ENCODE results near the gene NTN1. TPM values are rescaled to one million over a fixed set of nuclear protein-coding genes. Genes with fewer than 3 reads are reported as not detected.

Gene NTN1
- total RNA-seq, 1 experiment from 2014 or later: 14.5 TPM

DNA sequence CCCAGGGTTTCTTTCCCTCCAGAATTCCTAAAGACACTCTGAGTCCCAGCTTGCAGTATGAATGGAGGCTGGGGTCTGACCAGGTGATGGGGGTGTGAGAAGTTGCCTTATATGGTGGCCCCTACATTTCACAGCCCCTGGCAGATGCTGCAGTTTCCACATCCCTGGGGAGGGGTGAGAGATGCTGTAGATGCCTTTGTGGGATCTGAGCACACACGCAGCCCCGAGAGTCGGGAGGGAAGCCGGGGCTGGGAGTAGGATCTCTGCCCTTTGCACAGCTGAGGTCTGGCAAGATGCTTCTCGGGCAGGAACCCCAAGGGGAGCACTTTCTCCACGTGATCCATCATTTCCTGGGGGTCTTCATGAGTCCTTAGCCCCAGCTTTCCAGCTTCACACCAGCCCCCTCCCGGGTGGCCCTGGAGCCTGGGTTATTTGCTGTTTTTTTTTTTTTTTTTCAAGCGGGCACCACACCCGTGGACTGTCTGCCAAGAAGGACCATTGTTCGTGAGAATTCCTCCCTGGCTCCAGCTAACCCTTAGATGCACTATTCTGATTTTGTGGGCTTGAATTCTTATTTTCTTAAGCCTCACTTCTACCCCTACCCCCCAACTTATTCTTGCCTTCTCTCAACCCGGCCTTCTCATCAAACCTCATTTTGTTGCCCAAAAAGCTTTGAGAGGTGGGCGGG lies 50.6 kb downstream of the NTN1 start:
- Histone ChIP-seq H3K27me3 (ENCODE audit: control insufficient read depth, insufficient read depth, low read length) (no peaks in the 10 kb centered on the region), H3K4me1 (ENCODE audit: control insufficient read depth, insufficient read depth, low read length) (no peaks in the 10 kb centered on the region), H3K9me3 (ENCODE audit: control insufficient read depth, insufficient read depth, low read depth, low read length) (no peaks in the 10 kb centered on the region), H3K27ac (ENCODE audit: low read length) (no peak overlapping the region), H3K36me3 (ENCODE audit: control insufficient read depth, insufficient read depth, low read length) (no peaks in the 10 kb centered on the region), H3K4me3 (ENCODE audit: low read depth in 2 of 2, low read length in 2 of 2) (no peak overlapping the region)
- TF ChIP-seq, protein P1, sequence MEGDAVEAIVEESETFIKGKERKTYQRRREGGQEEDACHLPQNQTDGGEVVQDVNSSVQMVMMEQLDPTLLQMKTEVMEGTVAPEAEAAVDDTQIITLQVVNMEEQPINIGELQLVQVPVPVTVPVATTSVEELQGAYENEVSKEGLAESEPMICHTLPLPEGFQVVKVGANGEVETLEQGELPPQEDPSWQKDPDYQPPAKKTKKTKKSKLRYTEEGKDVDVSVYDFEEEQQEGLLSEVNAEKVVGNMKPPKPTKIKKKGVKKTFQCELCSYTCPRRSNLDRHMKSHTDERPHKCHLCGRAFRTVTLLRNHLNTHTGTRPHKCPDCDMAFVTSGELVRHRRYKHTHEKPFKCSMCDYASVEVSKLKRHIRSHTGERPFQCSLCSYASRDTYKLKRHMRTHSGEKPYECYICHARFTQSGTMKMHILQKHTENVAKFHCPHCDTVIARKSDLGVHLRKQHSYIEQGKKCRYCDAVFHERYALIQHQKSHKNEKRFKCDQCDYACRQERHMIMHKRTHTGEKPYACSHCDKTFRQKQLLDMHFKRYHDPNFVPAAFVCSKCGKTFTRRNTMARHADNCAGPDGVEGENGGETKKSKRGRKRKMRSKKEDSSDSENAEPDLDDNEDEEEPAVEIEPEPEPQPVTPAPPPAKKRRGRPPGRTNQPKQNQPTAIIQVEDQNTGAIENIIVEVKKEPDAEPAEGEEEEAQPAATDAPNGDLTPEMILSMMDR (IDR thresholded peaks at IDR 0.05): no peak
- no peak for TF ChIP-seq SIN3A (IDR thresholded peaks at IDR 0.05; ENCODE audit: borderline replicate concordance, insufficient read depth, low read depth, low read length)
- TF ChIP-seq TCF7L2 (IDR thresholded peaks at IDR 0.05; ENCODE audit: low read depth, low read length): no peak
- TF ChIP-seq, protein P2, sequence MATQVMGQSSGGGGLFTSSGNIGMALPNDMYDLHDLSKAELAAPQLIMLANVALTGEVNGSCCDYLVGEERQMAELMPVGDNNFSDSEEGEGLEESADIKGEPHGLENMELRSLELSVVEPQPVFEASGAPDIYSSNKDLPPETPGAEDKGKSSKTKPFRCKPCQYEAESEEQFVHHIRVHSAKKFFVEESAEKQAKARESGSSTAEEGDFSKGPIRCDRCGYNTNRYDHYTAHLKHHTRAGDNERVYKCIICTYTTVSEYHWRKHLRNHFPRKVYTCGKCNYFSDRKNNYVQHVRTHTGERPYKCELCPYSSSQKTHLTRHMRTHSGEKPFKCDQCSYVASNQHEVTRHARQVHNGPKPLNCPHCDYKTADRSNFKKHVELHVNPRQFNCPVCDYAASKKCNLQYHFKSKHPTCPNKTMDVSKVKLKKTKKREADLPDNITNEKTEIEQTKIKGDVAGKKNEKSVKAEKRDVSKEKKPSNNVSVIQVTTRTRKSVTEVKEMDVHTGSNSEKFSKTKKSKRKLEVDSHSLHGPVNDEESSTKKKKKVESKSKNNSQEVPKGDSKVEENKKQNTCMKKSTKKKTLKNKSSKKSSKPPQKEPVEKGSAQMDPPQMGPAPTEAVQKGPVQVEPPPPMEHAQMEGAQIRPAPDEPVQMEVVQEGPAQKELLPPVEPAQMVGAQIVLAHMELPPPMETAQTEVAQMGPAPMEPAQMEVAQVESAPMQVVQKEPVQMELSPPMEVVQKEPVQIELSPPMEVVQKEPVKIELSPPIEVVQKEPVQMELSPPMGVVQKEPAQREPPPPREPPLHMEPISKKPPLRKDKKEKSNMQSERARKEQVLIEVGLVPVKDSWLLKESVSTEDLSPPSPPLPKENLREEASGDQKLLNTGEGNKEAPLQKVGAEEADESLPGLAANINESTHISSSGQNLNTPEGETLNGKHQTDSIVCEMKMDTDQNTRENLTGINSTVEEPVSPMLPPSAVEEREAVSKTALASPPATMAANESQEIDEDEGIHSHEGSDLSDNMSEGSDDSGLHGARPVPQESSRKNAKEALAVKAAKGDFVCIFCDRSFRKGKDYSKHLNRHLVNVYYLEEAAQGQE (IDR thresholded peaks at IDR 0.05; ENCODE audit: insufficient read depth in 1 of 2, low read depth in 2 of 2, low read length in 1 of 2): no peak
- TF ChIP-seq POLR2AphosphoS5 (IDR thresholded peaks at IDR 0.05; ENCODE audit: low read depth, low read length): no peak
- ChIA-PET POLR2A (no interaction called here), CTCF (interaction anchor here (0.7 kb wide), 1 partner anchor 124 kb away, joined by 5 read pairs; no protein-coding TSS in a partner anchor)
- no peak for ATAC-seq
- intact Hi-C loops (cut with micrococcal nuclease; ENCODE audit: unreplicated experiment): no loop called here
- in situ Hi-C loops (cut with HindIII; ENCODE audit: low pct_unique_long_range_greater_than_20kb, low sequenced_read_pairs): no loop called here
- BruUV-seq (replicated peaks): no TSS peak
- DNase-seq (ENCODE audit: low read depth, low spot score): no peak

DNA sequence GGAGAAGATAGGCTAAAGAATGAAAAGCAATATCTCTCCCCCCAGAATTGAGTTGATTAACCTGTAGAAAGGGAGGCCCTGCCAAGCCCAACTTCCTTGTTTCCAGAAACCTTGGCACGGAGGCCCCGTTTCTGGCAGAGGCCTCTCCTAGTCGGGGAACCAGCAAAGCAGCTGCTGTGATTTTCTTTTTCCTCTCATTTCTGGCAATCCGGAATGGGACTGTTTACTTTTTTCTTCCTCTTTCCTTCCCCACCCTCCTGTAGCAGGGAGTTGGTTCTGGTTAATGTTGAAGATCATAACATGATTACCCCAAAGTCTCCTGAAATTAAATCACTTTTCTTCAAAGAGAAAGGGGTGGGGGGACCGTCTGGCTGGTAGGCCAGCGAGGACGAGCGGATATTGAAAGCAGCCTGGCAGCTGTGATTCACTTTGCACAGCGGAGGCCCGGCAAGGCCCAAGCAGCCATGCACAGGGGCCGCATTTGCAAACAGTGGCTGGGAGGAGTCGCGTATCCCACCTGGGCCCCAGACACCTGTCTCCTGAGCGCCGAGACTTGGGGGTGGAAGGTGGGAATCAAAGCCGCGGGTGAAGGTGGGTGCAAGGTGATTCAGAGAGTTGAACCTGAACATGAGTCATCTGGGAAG lies 51.5 kb downstream of the NTN1 start:
- ChIA-PET POLR2A (no interaction called here), CTCF (no interaction called here)
- BruUV-seq (replicated peaks): no TSS peak
- TF ChIP-seq, protein P1 (IDR thresholded peaks at IDR 0.05): no peak
- TF ChIP-seq TCF7L2 (IDR thresholded peaks at IDR 0.05; ENCODE audit: low read depth, low read length) (no peak), POLR2AphosphoS5 (IDR thresholded peaks at IDR 0.05; ENCODE audit: low read depth, low read length) (no peak), SIN3A (IDR thresholded peaks at IDR 0.05; ENCODE audit: borderline replicate concordance, insufficient read depth, low read depth, low read length) (no peak)
- TF ChIP-seq, protein P2 (IDR thresholded peaks at IDR 0.05; ENCODE audit: insufficient read depth in 1 of 2, low read depth in 2 of 2, low read length in 1 of 2): no peak
- intact Hi-C loops (cut with micrococcal nuclease; ENCODE audit: unreplicated experiment) (no loop called here), in situ Hi-C loops (cut with HindIII; ENCODE audit: low pct_unique_long_range_greater_than_20kb, low sequenced_read_pairs) (no loop called here)
- no peak overlapping the region for H3K27ac ChIP-seq (ENCODE audit: low read length)
- H3K4me1 ChIP-seq (ENCODE audit: control insufficient read depth, insufficient read depth, low read length): no peaks in the 10 kb centered on the region
- H3K27me3 ChIP-seq (ENCODE audit: control insufficient read depth, insufficient read depth, low read length): no peaks in the 10 kb centered on the region
- H3K36me3 ChIP-seq (ENCODE audit: control insufficient read depth, insufficient read depth, low read length): no peaks in the 10 kb centered on the region
- H3K4me3 ChIP-seq (ENCODE audit: low read depth in 2 of 2, low read length in 2 of 2): no peak overlapping the region
- DNase-seq (ENCODE audit: low read depth, low spot score) (no peak), ATAC-seq (no peak)
- H3K9me3 ChIP-seq (ENCODE audit: control insufficient read depth, insufficient read depth, low read depth, low read length): no peaks in the 10 kb centered on the region
